PC-3 (cell line): ENCODE measurements around the gene ACSL6. TPM values are rescaled to one million over a fixed set of nuclear protein-coding genes. Genes with fewer than 3 reads are reported as not detected.

Experiments
- ATAC-seq: fragments of 200-7000 bp; cut with Tn5 transposase; 2 replicates; pipeline ENCODE4 v1.9.1; 2020; ENCODE audit warnings: mild to moderate bottlenecking, moderate library complexity
- BruUV-seq: library from RNA; stranded (reverse); fragments of 400-500 nt; replicated peaks from 2 replicates; lab custom pipeline; 2021; lab: Mats Ljungman, UMichigan
- CTCF ChIA-PET: fragments of 300-600 bp; sonication (Branson Sonifier 250); formaldehyde crosslinking; loops from one replicate; lab custom pipeline; 2022; ENCODE audit warnings: antibody characterized with exemption; lab: Charles Lee
- POLR2A ChIA-PET: fragments of 300-600 bp; sonication (Branson Sonifier 250); formaldehyde crosslinking; loops from one replicate; lab custom pipeline; 2022; ENCODE audit warnings: antibody characterized with exemption; ENCODE audit not compliant: unreplicated experiment; lab: Charles Lee
- DNase-seq: peaks from one replicate; pipeline ENCODE4 v3.0.0-alpha.2; 2015
- H2AFZ ChIP-seq: fragments of 300-600 bp; sonication (generic); 2 replicates; pipeline ENCODE4 v1.6.0; 2016; ENCODE audit warnings: antibody characterized with exemption, low read length
- H3F3A ChIP-seq: fragments of 300-600 bp; sonication (generic); one replicate; pipeline ENCODE4 v1.6.0; 2017; ENCODE audit warnings: antibody characterized with exemption, low read length, control low read depth, mild to moderate bottlenecking; ENCODE audit not compliant: unreplicated experiment
- H3K27ac ChIP-seq: fragments of 300-600 bp; sonication (generic); 2 replicates; pipeline ENCODE4 v1.5.1; 2016; ENCODE audit warnings: mild to moderate bottlenecking, low read length
- H3K27me3 ChIP-seq: fragments of 300-600 bp; sonication (generic); 2 replicates; pipeline ENCODE4 v1.6.1; 2016; ENCODE audit warnings: low read length, mixed read lengths
- H3K36me3 ChIP-seq: fragments of 300-600 bp; sonication (generic); 2 replicates; pipeline ENCODE4 v1.6.1; 2016; ENCODE audit warnings: low read depth, mixed run types, low read length, mixed read lengths
- H3K4me1 ChIP-seq: fragments of 300-600 bp; sonication (generic); 2 replicates; pipeline ENCODE4 v1.5.1; 2016; ENCODE audit warnings: low read length; ENCODE audit not compliant: insufficient read depth
- H3K4me2 ChIP-seq: fragments of 300-600 bp; sonication (generic); 2 replicates; pipeline ENCODE4 v1.6.0; 2016; ENCODE audit warnings: low read length
- H3K4me3 ChIP-seq: fragments of 300-600 bp; sonication (generic); 2 replicates; pipeline ENCODE4 v1.5.1; 2016; ENCODE audit warnings: mild to moderate bottlenecking, low read length, mixed read lengths
- H3K79me2 ChIP-seq: fragments of 300-600 bp; sonication (generic); 2 replicates; pipeline ENCODE4 v1.6.1; 2017; ENCODE audit warnings: low read length, mixed read lengths
- H3K9ac ChIP-seq: fragments of 300-600 bp; sonication (generic); 2 replicates; pipeline ENCODE4 v1.6.0; 2016; ENCODE audit warnings: mild to moderate bottlenecking, low read length
- H3K9me2 ChIP-seq: fragments of 300-600 bp; sonication (generic); replicated peaks from 2 replicates; pipeline ENCODE4 v1.6.1; 2016; ENCODE audit warnings: mixed run types, low read length, mixed read lengths
- H3K9me3 ChIP-seq: fragments of 300-600 bp; sonication (generic); 2 replicates; pipeline ENCODE4 v1.6.1; 2016; ENCODE audit warnings: low read length, mixed read lengths
- H4K20me1 ChIP-seq: fragments of 300-600 bp; sonication (generic); 2 replicates; pipeline ENCODE4 v1.6.1; 2016; ENCODE audit warnings: low read length, mixed read lengths
- EZH2 ChIP-seq: fragments of 300-600 bp; sonication (generic); IDR thresholded peaks from one replicate; pipeline ENCODE4 v1.6.1; 2017; ENCODE audit warnings: antibody characterized with exemption, mild to moderate bottlenecking, low read length; ENCODE audit not compliant: unreplicated experiment
- EZH2phosphoT487 ChIP-seq: fragments of 300-600 bp; sonication (generic); IDR thresholded peaks from 2 replicates; pipeline ENCODE4 v1.6.1; 2018; ENCODE audit warnings: mild to moderate bottlenecking, antibody characterized with exemption, low read length, borderline replicate concordance
- intact Hi-C: fragments of 100-400 bp; cut with micrococcal nuclease; formaldehyde crosslinking; loops from 2 replicates; pipeline ENCODE4 v1.9.0; 2023
- total RNA-seq: library from RNA; depleted of rRNA; stranded (reverse); fragments of >200 nt; gene quantifications from 2 replicates; pipeline ENCODE4 v1.2.3, GENCODE V29; 2014
- TF ChIP-seq, protein P1 (sequence below): fragments of 300-600 bp; sonication (generic); conservative IDR thresholded peaks from 2 replicates; pipeline ENCODE4 v1.5.1; 2017; ENCODE audit warnings: antibody characterized with exemption, low read depth, mild to moderate bottlenecking, low read length

Gene ACSL6
- total RNA-seq, 1 experiment from 2014 or later: 0.15 TPM

DNA sequence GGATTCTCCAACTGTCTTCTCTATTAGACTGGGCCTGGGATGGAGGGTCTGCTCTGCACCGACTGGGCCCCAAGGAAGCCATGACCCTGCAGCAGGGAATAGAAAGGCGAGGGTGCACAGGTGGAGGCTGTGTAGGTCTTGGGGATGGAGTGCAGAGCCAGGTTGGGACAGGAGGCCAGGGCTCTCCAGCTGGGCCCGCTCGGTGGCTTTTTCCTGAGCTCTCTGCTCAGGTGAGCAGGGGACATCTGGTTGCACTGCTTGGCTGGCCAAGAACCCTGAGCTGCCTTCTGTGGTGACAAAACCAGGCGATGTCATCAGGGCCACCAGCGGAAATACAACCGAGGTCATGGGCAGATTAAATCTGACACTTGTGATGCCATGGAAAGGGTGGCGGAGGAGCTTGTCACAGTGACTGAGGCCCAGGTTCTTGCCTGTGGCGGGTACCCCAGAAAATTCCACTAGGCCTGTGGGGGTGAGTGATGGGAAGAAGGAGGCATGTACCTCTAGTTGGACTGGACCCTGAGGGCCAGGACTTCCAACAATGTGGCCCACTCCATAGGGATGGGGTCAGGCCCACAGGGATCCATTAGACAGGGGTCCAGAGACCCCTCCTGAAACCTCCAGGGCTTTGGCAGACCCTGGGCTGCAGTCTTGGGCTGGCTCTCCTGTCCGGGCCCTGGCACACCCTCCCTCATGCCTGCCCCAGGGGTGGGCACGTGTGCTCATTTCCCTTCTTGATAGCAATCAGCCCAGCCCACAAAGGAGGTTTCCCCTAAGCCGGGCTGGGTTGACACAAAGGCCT, 44.6 kb upstream of the ACSL6 start:
- H3K4me1 ChIP-seq: no peaks in the 10 kb centered on the region
- no peak overlapping the region for H2AFZ ChIP-seq
- intact Hi-C loops: no loop called here
- no TSS peak for BruUV-seq
- H3K36me3 ChIP-seq: no peaks in the 10 kb centered on the region
- H3K4me3 ChIP-seq: no peak overlapping the region
- no peak overlapping the region for H3K4me2 ChIP-seq
- CTCF ChIA-PET: no interaction called here
- no peak for TF ChIP-seq EZH2phosphoT487
- TF ChIP-seq EZH2: no peak
- TF ChIP-seq, protein P1, sequence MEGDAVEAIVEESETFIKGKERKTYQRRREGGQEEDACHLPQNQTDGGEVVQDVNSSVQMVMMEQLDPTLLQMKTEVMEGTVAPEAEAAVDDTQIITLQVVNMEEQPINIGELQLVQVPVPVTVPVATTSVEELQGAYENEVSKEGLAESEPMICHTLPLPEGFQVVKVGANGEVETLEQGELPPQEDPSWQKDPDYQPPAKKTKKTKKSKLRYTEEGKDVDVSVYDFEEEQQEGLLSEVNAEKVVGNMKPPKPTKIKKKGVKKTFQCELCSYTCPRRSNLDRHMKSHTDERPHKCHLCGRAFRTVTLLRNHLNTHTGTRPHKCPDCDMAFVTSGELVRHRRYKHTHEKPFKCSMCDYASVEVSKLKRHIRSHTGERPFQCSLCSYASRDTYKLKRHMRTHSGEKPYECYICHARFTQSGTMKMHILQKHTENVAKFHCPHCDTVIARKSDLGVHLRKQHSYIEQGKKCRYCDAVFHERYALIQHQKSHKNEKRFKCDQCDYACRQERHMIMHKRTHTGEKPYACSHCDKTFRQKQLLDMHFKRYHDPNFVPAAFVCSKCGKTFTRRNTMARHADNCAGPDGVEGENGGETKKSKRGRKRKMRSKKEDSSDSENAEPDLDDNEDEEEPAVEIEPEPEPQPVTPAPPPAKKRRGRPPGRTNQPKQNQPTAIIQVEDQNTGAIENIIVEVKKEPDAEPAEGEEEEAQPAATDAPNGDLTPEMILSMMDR: no peak
- H3F3A ChIP-seq: no peaks in the 10 kb centered on the region
- H3K9ac ChIP-seq: no peak overlapping the region
- no peaks in the 10 kb centered on the region for H3K79me2 ChIP-seq
- H3K27ac ChIP-seq: no peak overlapping the region
- H3K9me2 ChIP-seq: no peaks in the 10 kb centered on the region
- H3K9me3 ChIP-seq: no peaks in the 10 kb centered on the region
- POLR2A ChIA-PET: no interaction called here
- DNase-seq: no peak
- H4K20me1 ChIP-seq: no peaks in the 10 kb centered on the region
- ATAC-seq: no peak
- H3K27me3 ChIP-seq: no peaks in the 10 kb centered on the region

DNA sequence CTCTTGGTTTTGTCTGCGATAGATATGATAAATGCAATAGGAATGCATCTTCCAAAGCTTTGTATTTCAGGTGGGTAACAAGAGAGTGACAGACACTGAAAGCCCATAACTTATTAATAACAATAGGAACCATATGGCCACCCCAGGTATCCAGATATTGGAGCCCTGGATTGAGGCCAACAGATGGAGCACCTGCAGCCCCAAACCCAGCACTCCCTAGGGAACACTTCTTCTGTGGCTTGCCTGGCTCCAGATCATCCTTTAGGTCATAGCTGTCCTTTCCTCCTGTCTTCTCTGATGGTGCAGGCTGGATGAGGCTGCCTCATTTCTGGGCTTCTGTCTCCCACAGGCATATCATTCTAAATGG, 44.0 kb upstream of the ACSL6 start:
- Histone ChIP-seq H3K27me3 (no peaks in the 10 kb centered on the region), H3K9ac (no peak overlapping the region), H3K4me2 (no peak overlapping the region), H3F3A (no peaks in the 10 kb centered on the region), H3K36me3 (no peaks in the 10 kb centered on the region), H3K9me2 (no peaks in the 10 kb centered on the region), H3K4me3 (no peak overlapping the region), H3K79me2 (no peaks in the 10 kb centered on the region), H4K20me1 (no peaks in the 10 kb centered on the region), H3K9me3 (no peaks in the 10 kb centered on the region), H3K27ac (no peak overlapping the region), H2AFZ (no peak overlapping the region), H3K4me1 (no peaks in the 10 kb centered on the region)
- CTCF ChIA-PET: no interaction called here
- no TSS peak for BruUV-seq
- no peak for TF ChIP-seq EZH2phosphoT487
- TF ChIP-seq EZH2: no peak
- TF ChIP-seq, protein P1: no peak
- DNase-seq (no peak), ATAC-seq (no peak)
- intact Hi-C loops: no loop called here
- POLR2A ChIA-PET: no interaction called here

DNA sequence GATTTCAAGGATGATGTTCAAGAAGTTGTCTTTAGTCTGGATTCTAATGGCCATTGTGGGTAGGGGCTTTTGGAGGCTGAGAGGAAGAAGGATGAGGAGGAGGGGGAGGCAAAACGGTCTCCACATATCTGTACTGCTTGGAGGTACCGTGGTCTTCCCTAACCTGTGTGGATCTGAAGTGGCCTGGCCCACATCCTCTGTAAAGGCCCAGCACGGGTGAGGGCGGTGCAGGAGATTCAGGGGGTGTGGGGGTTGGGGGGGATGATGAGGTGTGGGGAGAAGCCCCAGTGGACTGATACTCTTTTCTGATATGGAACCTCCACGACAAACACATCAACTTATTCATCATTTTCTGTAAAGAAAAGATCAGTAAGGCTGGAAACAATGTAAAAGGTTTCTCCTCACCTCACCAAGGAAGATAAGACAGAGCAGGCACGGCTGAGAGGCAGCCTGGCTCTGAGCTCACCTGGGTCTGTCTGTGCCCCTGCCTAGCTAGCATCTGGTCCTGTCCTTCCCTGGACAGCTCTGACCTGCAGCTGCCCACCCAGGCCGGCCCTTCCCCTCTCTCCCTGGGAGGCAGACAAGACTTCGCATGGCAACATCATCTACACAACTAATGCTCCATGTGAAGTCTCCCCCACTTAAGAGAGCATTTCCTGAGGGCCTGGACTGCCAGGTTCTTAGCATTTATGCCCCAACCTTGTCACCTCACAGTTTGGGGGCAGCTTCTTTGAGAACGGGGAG, 43.4 kb upstream of the ACSL6 start:
- Histone ChIP-seq H3F3A (no peaks in the 10 kb centered on the region), H3K4me3 (no peak overlapping the region), H3K9ac (no peak overlapping the region), H3K36me3 (no peaks in the 10 kb centered on the region), H3K27ac (no peak overlapping the region), H3K4me2 (no peak overlapping the region), H3K4me1 (no peaks in the 10 kb centered on the region), H3K9me3 (no peaks in the 10 kb centered on the region), H4K20me1 (no peaks in the 10 kb centered on the region), H3K27me3 (no peaks in the 10 kb centered on the region), H3K79me2 (no peaks in the 10 kb centered on the region), H3K9me2 (no peaks in the 10 kb centered on the region), H2AFZ (no peak overlapping the region)
- ATAC-seq (no peak), DNase-seq (no peak)
- intact Hi-C loops: no loop called here
- ChIA-PET POLR2A (no interaction called here), CTCF (no interaction called here)
- no peak for TF ChIP-seq EZH2
- TF ChIP-seq, protein P1: no peak
- TF ChIP-seq EZH2phosphoT487: no peak
- BruUV-seq: no TSS peak
